ENCODE data around the gene SH2D3A. TPM values are rescaled to one million over a fixed set of nuclear protein-coding genes. Genes with fewer than 3 reads are reported as not detected.

Gene SH2D3A
- total and polyA plus RNA-seq, 2 donors (not counting 3 experiments of a cell fraction or from before 2014, with no cell fraction given) = 0.04 to 0.53 TPM

DNA sequence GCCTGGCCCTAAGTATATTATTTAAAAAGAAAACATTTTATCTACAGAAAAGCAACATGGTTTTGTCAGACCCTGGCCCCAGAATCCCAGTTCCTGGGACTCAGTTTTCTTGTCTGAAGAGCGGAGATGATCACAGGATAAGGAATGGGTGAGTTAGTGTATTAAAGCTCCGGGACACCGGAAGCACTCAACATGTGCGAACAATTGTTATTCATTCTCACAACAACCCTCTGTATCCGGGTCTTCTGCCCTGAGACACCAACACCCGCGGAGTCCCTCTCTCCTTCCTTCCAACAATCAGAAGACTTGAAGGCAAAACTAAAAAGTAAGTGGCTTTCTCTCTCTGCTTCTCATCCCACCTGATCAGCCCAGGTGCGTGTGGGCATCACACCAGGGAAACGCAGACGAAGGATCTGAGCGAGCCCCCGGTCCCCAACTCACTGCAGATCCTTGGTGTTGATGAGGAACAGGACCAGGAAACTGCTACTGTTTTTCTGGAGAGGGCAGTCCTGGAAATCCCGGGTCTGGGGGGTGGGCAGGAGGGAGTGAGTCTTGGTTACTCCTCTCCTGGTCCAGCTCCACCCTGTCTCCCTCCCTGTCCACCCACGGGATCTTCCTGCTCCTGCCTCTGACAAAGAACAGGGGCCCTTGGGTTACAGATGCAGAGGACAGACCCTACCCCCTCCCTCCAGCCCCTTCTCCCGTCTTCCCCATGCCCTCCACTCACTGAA is 31.9 kb downstream of the SH2D3A start:
- no peaks in the 10 kb centered on the region for H4K20me1 ChIP-seq (replicated peaks; ENCODE audit: control insufficient read depth, extremely low read depth, insufficient read depth, low read length)
- H3K9me3 ChIP-seq (replicated peaks; ENCODE audit: control insufficient read depth, insufficient read depth, low read length) = no peaks in the 10 kb centered on the region
- TSS peak; percentile 24 for BruUV-seq (replicated peaks)
- H3K79me2 ChIP-seq (ENCODE audit: control insufficient read depth, insufficient read depth, low read length) = peaks cover 11% of the 10 kb centered on the region
- dilution Hi-C loops (cut with MboI; ENCODE audit: extremely low pct_ligation_motif_present, low sequenced_read_pairs) = no loop called here
- peaks cover 40% of the 10 kb centered on the region for H3K4me1 ChIP-seq (ENCODE audit: control insufficient read depth, extremely low read depth, insufficient read depth, low read length)
- H3K36me3 ChIP-seq (ENCODE audit: control insufficient read depth in 2 of 2, extremely low read depth in 1 of 2, insufficient read depth in 2 of 2, low read length in 2 of 2) = peaks cover 0 to 5% of the 10 kb centered on the region in 2 experiments
- FAIRE-seq (peak; percentile 63), DNase-seq (ENCODE audit: low read depth, low spot score) (peak; percentile 38)
- H2AFZ ChIP-seq (ENCODE audit: low read depth, low read length) = no peak overlapping the region
- TF ChIP-seq FOS (IDR thresholded peaks at IDR 0.05; ENCODE audit: borderline replicate concordance, insufficient read depth, low read length) (no peak), GATA2 (IDR thresholded peaks at IDR 0.05; ENCODE audit: insufficient read depth, insufficient read length, low read depth, low read length) (peak; percentile 59)
- CTCF ChIA-PET = interaction anchor here (1.1 to 6.2 kb wide), 3 partner anchors 95 to 219 kb away, joined by 3 to 179 read pairs (median 50); no protein-coding TSS in a partner anchor
- POLR2A ChIA-PET = no interaction called here
- peak overlapping the region; percentile 88 for H3K27ac ChIP-seq (ENCODE audit: insufficient read depth, low read depth, low read length)
- H3K4me2 ChIP-seq (ENCODE audit: insufficient read depth, low read length) = peak overlapping the region; percentile 94
- no peaks in the 10 kb centered on the region for H3K27me3 ChIP-seq (ENCODE audit: control insufficient read depth in 2 of 2, insufficient read depth in 2 of 2, low read length in 2 of 2)
- H3K9me1 ChIP-seq (replicated peaks; ENCODE audit: control insufficient read depth, extremely low read depth, insufficient read depth, low read length) = no peaks in the 10 kb centered on the region
- intact Hi-C loops (cut with micrococcal nuclease) = loop anchor here (5.0 to 10.0 kb wide), 5 partner anchors 61 to 363 kb away; partner anchors contain the start of genes ALKBH7, KHSRP, TNFSF14 and TNFSF9
- peak overlapping the region; percentile 89 for H3K9ac ChIP-seq (replicated peaks; ENCODE audit: extremely low read depth, insufficient read depth, low read length)
- H3K4me3 ChIP-seq (replicated peaks in 1 of 3; ENCODE audit: insufficient read depth in 1 of 3, low read depth in 1 of 3, low read length in 3 of 3) = no peak overlapping the region

- Histone ChIP-seq H3K36me3 (ENCODE audit: control insufficient read depth in 2 of 2, extremely low read depth in 1 of 2, insufficient read depth in 2 of 2, low read length in 2 of 2) (peaks cover 0 to 5% of the 10 kb centered on the region in 2 experiments), H3K4me3 (replicated peaks in 1 of 3; ENCODE audit: insufficient read depth in 1 of 3, low read depth in 1 of 3, low read length in 3 of 3) (peak overlapping the region in 1 of 3 experiments; percentile 7), H3K79me2 (ENCODE audit: control insufficient read depth, insufficient read depth, low read length) (peaks cover 4% of the 10 kb centered on the region), H3K9me1 (replicated peaks; ENCODE audit: control insufficient read depth, extremely low read depth, insufficient read depth, low read length) (no peaks in the 10 kb centered on the region), H3K27ac (ENCODE audit: insufficient read depth, low read depth, low read length) (peak overlapping the region; percentile 88), H3K9ac (replicated peaks; ENCODE audit: extremely low read depth, insufficient read depth, low read length) (peak overlapping the region; percentile 56), H3K4me2 (ENCODE audit: insufficient read depth, low read length) (no peak overlapping the region), H3K4me1 (ENCODE audit: control insufficient read depth, extremely low read depth, insufficient read depth, low read length) (peaks cover 40% of the 10 kb centered on the region), H3K27me3 (ENCODE audit: control insufficient read depth in 2 of 2, insufficient read depth in 2 of 2, low read length in 2 of 2) (no peaks in the 10 kb centered on the region), H2AFZ (ENCODE audit: low read depth, low read length) (no peak overlapping the region), H3K9me3 (replicated peaks; ENCODE audit: control insufficient read depth, insufficient read depth, low read length) (no peaks in the 10 kb centered on the region), H4K20me1 (replicated peaks; ENCODE audit: control insufficient read depth, extremely low read depth, insufficient read depth, low read length) (no peaks in the 10 kb centered on the region)
- no TSS peak for BruUV-seq (replicated peaks)
- dilution Hi-C loops (cut with MboI; ENCODE audit: extremely low pct_ligation_motif_present, low sequenced_read_pairs) (no loop called here), intact Hi-C loops (cut with micrococcal nuclease) (loop anchor here (10.0 kb wide), 2 partner anchors 59 to 309 kb away; partner anchors contain the start of genes KHSRP and TNFSF14)
- ChIA-PET CTCF (no interaction called here), POLR2A (no interaction called here)
- DNase-seq (ENCODE audit: low read depth, low spot score) (peak; percentile 41), FAIRE-seq (no peak)
- TF ChIP-seq JUN (IDR thresholded peaks at IDR 0.05; ENCODE audit: borderline replicate concordance, insufficient read depth, insufficient read length, low read depth) (no peak), EZH2 (IDR thresholded peaks at IDR 0.05; ENCODE audit: borderline replicate concordance, low read depth, low read length, severe bottlenecking) (no peak), CTCF (IDR thresholded peaks at IDR 0.05; ENCODE audit: extremely low read depth in 1 of 2, insufficient read depth in 1 of 2, low read depth in 1 of 2, low read length in 2 of 2) (no peak), POLR2A (IDR thresholded peaks at IDR 0.05; ENCODE audit: low read depth, low read length) (peak; percentile 24), POLR2AphosphoS5 (IDR thresholded peaks at IDR 0.05; ENCODE audit: insufficient read depth, low read depth, low read length) (peak; percentile 43)
Observed at GRCh38 chr19:6734096-6734696, 33.0 kb downstream of the SH2D3A start.
